Measurements from ENCODE around the gene FAM163B. TPM values are rescaled to one million over a fixed set of nuclear protein-coding genes. Genes with fewer than 3 reads are reported as not detected.
A peak's percentile ranks its signal among the peaks of the same experiment; 100 is the strongest.

Gene FAM163B
- total RNA-seq, 2 donors from 2014 or later = 0.78 TPM; not detected in 1

DNA sequence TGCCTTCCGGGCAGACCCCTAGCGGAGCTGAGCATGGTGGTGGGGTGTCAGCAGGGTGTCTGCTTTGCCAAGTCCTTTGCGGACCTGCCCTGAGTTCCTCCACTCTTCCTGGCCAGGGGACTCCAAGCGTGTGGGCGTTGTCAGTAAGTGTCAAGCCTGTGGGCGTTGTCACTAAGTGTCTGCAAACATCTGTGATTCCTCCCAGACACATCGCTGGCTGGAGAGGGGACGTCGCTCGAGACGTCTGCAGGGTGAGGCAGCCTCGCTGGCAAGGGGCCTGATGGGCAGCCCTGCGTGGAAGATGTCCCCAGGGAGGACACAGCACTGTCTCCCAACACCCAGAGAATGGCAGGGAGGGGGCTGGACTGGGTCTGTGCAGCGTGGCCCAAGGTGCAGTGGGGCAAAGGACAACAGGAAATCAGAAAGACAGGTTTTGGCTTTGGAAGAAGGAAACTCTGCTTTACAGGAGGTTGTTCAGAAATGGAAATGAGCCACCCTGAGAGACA, 45.8 kb downstream of the FAM163B start:
- H3K4me3 ChIP-seq = no peak overlapping the region
- DNase-seq (peak in 1 of 4 donors; percentile 41), ATAC-seq (no peak)
- peaks cover 15% of the 10 kb centered on the region for H3K4me1 ChIP-seq
- H3K27ac ChIP-seq = peak overlapping the region in 1 of 4 donors; percentile 12
- 12 to 20% methylated on average over 2 to 14 of the region's 14 CpGs for WGBS, 2 donors
- H3K27me3 ChIP-seq = no peaks in the 10 kb centered on the region
- no peaks in the 10 kb centered on the region for H3K9me3 ChIP-seq
- intact Hi-C loops (cut with DNase I) = no loop called here
- no peaks in the 10 kb centered on the region for H3K36me3 ChIP-seq (replicated peaks in 1 of 2; ENCODE audit: insufficient read depth in 1 of 2, low read depth in 2 of 2)
- TF ChIP-seq CTCF (IDR thresholded peaks at IDR 0.05) (no peak), POLR2A (IDR thresholded peaks at IDR 0.05) (no peak)

GRCh38 chr9:133562611-133563290, 46.4 kb downstream of the FAM163B start:
- no peaks in the 10 kb centered on the region for H3K27me3 ChIP-seq
- intact Hi-C loops (cut with DNase I) = no loop called here
- 25 to 84% methylated on average over 2 to 39 of the region's 54 CpGs for WGBS, 2 donors
- no peaks in the 10 kb centered on the region for H3K36me3 ChIP-seq (replicated peaks in 1 of 2; ENCODE audit: insufficient read depth in 1 of 2, low read depth in 2 of 2)
- H3K9me3 ChIP-seq = no peaks in the 10 kb centered on the region
- H3K27ac ChIP-seq = no peak overlapping the region
- peaks cover 15% of the 10 kb centered on the region for H3K4me1 ChIP-seq
- TF ChIP-seq CTCF (IDR thresholded peaks at IDR 0.05) (no peak), POLR2A (IDR thresholded peaks at IDR 0.05) (no peak)
- H3K4me3 ChIP-seq = no peak overlapping the region
- DNase-seq = no peak
- ATAC-seq = no peak

DNA sequence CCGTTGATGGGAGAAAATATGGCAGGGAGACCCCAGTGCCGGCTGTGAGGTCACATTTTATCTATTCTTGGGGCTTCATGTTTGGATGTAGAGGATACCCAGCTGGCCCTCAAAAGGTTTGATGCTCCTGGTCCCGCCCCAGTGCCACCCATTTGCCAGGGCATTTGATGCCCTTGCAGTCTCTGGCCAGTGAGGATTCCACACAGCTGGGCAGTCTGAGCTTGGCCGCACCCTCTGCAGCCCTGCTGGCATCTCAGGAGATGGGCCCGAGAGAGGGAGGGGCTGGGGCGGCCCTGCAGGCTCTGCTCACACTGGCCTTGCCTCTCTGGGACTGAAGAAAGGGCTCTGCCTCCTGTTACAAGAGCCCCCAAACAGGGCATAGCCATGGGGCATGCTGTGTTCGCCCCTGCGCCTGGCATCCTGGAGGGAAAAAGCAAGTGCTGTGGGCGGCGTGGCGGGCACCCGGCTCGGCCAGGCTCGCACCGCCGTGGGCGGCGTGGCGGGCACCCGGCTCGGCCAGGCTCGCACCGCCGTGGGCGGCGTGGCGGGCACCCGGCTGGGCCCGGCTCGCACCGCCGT, 47.1 kb downstream of the FAM163B start:
- Histone ChIP-seq H3K27me3 (no peaks in the 10 kb centered on the region), H3K4me3 (no peak overlapping the region), H3K4me1 (peaks cover 15% of the 10 kb centered on the region), H3K9me3 (no peaks in the 10 kb centered on the region), H3K36me3 (replicated peaks in 1 of 2; ENCODE audit: insufficient read depth in 1 of 2, low read depth in 2 of 2) (no peaks in the 10 kb centered on the region), H3K27ac (no peak overlapping the region)
- intact Hi-C loops (cut with DNase I) = no loop called here
- WGBS, 2 donors = 84 to 85% methylated on average over 3 to 9 of the region's 32 CpGs
- no peak for ATAC-seq
- DNase-seq = no peak
- TF ChIP-seq CTCF (IDR thresholded peaks at IDR 0.05) (no peak), POLR2A (IDR thresholded peaks at IDR 0.05) (no peak)

- peaks cover 15% of the 10 kb centered on the region for H3K4me1 ChIP-seq
- intact Hi-C loops (cut with DNase I) = no loop called here
- DNase-seq (no peak), ATAC-seq (no peak)
- no peaks in the 10 kb centered on the region for H3K36me3 ChIP-seq (replicated peaks in 1 of 2; ENCODE audit: insufficient read depth in 1 of 2, low read depth in 2 of 2)
- no peaks in the 10 kb centered on the region for H3K27me3 ChIP-seq
- H3K9me3 ChIP-seq = no peaks in the 10 kb centered on the region
- no peak overlapping the region for H3K4me3 ChIP-seq
- 47 to 92% methylated on average over 3 to 22 of the region's 22 CpGs for WGBS, 2 donors
- no peak overlapping the region for H3K27ac ChIP-seq
- TF ChIP-seq CTCF (IDR thresholded peaks at IDR 0.05) (no peak), POLR2A (IDR thresholded peaks at IDR 0.05) (no peak)
Measured at GRCh38 chr9:133560944-133561343, 48.2 kb downstream of the FAM163B start.
